Muscle of back (tissue), 11 donors: Measurements from ENCODE around the gene SIRT5. TPM values are rescaled to one million over a fixed set of nuclear protein-coding genes. Genes with fewer than 3 reads are reported as not detected.

Experiments
- DNase-seq, 3 donors: peaks; one replicate each; pipeline versions ENCODE4 v3.0.0 to v3.0.0-alpha.2; 2013
- polyA plus RNA-seq, 10 donors: library from polyadenylated mRNA; unstranded; fragments of 120-200 nt; gene quantifications; one replicate each; pipeline ENCODE4 v1.2.1, GENCODE V29; 2013; ENCODE audit not compliant: insufficient read length in 10 of 10

Gene SIRT5
- polyA plus RNA-seq, 10 donors = 6.9 to 13.0 (median 9.7) TPM

GRCh38 chr6:13550656-13551055 lies 23.7 kb upstream of the SIRT5 start:
- no peak for DNase-seq

GRCh38 chr6:13553646-13554045 lies 20.8 kb upstream of the SIRT5 start:
- DNase-seq = no peak

DNA sequence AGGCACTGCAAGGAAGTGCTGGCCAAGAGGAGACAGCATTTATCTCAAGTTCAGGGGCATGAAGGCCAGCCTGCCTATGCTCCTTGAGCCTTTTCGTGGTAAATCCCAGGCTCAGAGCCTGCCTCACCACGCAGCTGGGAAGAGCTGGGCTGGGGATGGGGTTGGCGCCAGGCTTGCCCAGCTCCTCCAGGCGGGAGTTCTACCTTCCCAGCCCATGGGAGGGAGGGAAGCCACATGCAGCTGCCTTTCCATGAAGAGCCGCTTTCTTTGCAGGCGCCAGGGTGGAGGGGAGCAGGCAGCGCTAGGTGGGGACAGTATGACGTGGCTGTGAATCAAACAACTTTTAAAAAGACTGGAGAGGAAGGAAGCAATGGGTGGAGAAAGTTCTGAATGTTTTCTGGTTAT lies 19.5 kb upstream of the SIRT5 start:
- peak; percentile 9 to 22 (median 11) for DNase-seq

DNA sequence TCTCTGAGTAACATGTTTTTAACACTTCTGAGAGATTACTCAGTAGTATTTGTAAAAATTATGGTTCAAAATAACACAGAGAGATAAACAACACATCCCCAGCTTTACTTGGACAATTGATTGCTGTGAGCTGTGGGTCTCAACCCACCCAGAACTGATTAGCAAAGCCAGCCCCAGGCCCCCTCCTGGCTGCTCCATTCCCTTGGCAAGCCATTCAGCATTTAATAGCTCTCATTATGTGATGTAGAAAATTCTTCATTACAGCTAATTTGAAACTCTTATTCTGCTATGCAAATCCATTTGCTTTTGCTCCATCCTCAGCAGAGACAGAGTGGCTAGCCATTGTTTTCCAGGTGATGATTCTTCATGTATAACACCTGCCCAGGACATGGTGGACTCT lies 16.6 kb upstream of the SIRT5 start:
- DNase-seq = no peak

DNA sequence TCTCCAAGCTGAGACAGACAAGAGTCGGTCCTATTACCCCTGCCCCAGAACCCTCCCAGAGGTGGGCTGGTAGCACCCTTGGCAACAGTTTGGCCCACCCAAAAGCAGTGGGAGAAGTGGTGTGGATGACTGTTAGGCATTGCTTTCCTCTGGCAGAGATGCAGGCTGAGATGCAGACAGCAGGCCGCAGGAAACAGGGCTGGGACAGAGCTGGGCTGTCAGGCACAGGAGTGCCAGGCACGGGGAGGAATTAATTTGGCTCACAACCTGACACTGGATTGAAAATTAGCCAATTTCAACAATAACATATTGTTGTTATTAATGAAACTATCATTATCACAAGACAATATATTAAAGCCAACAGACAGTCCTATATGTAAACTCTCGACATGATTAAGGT lies 15.7 kb upstream of the SIRT5 start:
- DNase-seq = no peak

DNA sequence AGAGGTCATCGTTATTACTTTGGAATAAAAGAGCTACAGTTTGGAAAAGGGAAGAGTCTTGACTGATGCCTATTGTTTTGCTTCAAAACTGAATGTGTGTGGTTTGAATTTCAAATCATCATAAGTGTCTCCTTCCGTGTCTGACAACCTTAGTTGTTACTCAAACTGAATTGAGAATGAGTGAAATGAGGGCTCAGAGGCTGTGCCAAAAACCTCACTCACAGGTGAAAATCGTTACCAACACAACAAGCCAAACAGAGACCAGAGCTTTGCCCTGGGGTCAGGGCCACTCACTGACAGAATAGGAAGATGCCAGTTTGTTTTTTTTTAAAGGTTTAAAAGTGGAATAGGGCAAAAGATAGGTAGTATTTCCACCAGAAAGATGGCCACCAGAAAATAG lies 15.2 kb upstream of the SIRT5 start:
- DNase-seq = no peak

GRCh38 chr6:13559968-13560650 lies 14.3 kb upstream of the SIRT5 start:
- DNase-seq = no peak

DNA sequence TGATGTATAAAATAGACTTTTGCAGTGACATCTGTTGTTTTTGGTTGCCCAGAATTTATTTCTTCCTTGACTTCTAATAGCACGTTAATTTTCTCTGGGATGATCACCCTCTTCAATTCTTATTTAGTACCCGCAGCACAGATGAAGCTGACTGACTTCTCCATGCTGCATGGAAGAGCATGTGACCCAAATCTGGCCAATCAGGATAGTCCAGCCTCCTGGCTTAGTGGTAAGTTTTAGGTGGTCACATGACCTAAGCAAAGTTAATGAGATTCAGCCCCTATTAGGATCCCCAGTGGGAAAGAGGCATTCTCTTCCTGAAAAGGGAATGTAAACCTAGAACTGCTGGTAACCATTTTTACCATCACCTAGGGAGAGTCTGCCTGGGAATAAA lies 13.8 kb upstream of the SIRT5 start:
- no peak for DNase-seq

- no peak for DNase-seq
These were observed 12.7 kb upstream of the SIRT5 start for GRCh38 chr6:13561624-13562267.

DNA sequence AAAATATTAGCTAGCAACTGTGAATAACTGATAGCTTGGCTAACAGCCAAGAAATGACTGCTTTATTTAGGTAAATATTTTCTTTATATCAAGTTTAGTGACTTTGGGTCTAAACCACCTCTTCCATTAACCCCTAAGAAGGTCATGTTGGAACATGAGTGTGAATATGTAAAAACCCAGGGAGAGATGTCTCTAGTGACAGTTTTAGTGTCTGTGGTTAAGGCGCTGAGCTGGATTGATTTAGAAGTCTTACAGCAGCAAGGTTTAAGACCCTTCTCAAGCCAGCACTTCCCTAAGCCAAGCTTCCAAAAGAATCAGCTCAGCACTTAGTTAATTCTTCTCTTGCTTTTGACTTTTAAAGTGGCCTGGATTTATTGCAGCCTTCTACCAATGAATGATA lies 11.4 kb upstream of the SIRT5 start:
- no peak for DNase-seq

DNA sequence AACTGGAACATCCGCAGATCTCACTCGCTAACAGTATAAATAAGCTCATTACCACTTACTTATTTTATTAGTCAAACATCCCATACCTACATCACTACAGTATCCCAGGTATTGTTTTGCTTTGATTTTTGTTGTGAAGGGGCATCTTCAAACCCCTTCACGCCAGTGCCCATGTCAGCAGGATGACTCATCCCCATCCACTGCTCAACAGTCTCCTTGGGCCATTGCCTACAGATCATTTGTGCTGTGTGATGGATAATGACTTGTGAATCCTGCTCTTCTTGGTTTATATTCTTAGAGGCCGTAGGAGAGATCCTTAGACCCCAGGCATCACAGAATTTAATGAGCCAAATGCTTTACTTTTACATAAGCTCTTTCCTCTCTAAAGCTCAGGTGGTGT lies 8.5 kb upstream of the SIRT5 start:
- no peak for DNase-seq

DNA sequence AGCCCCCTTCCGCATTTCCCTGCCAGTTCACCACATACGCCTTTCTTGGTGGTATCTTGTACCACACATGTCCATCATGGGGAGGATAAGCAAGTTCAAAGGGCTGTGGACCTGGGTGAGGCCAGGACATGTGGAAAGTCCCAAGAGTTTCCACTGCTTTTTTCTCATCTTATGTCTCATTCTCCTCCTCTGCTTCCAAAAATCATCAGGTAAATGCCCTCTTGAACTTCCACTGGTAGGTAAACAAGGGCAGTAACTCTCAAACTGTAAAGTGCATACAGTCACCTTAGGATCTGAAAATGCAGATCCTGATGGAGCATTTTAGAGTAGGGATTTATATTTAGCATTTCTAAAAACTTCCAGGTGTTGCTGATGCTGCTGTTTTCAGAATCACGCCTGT lies 7.9 kb upstream of the SIRT5 start:
- DNase-seq = no peak

DNA sequence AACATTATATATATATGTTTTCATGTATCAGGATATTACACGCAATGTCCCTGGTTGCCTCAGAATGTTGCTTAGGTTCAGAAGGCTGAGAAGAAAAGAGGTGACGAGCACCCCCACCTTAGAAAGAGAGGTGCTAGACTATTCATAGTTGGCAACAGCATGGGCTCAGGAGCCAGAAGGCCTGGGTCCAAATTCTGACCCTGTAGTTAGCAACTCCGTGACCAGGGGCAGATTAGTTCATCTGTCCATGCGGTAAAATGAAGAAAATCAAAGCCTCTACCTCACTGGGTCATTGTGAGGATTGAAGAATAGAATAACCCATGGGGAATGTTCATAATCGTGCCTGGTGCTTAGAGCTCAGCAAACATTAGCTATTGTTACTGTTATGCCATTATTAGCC lies 5.4 kb upstream of the SIRT5 start:
- DNase-seq = no peak

DNA sequence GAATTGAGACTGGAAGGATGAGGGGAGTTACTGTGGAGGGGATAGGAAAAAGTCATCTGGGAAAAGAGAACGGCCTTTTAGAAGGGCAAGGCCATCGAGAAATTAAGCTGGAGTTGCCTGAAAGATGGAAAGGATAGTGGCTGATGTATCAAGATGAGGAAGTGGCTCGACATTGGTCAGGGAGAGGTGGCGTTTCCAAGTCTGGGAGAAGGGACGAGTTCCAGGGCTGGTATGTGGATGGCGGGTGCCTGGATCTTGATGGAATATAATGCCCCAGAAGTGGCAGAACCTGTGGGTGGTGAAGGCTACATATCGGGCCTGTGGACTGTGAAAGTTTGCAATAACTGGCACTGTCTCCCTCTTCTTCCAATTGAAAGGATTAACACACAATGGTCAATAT lies 2.2 kb upstream of the SIRT5 start:
- DNase-seq = no peak

- DNase-seq = peak in 1 of 3 donors; percentile 8
These were observed 1.3 kb upstream of the SIRT5 start for GRCh38 chr6:13572951-13573654.

DNA sequence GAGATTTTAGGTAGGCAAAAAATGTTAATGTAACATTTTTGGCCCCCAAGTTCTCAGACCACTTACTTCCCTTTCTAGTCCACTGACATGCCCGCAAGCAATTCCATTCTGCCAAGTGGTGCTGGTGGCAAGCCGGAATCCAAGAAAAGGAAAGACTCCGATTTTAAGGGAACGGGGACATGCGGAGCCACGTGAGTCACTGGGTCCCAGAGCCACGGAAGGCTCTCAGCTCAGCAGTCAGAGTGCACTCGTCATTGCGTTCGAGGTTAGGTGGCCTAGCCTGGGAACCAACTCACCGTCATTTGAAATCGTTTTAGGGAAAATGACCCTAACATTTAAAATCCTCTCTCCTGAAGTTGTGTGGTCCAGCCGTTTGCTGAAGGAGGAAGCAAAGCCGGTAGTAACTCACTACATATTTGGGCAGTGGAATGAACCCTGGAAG lies 711 bp upstream of the SIRT5 start:
- peak in 2 of 3 donors; percentile 23 to 53 for DNase-seq

DNA sequence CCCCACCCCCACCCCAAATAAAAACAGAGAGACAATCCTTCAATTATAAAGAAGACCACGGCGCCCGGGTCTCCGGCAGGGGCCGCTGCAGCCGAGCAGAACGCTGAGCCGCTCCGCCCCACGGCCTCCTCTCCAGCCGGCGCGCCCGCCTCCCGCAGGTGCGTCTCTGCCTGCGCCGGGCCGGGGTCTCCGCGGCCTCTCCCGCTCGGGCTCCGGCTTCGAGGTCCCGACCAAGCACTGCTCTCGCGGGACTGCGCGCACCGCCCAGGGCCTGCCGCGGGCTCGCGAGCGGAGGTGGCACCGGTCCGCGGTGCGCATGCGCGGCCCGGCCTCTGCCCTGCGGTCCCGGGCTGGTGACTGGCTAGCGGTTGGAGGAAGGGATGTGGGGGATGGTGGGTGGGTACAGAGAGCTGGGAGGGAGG lies 241 bp upstream of the SIRT5 start:
- peak; percentile 92 to 98 (median 93) for DNase-seq

DNA sequence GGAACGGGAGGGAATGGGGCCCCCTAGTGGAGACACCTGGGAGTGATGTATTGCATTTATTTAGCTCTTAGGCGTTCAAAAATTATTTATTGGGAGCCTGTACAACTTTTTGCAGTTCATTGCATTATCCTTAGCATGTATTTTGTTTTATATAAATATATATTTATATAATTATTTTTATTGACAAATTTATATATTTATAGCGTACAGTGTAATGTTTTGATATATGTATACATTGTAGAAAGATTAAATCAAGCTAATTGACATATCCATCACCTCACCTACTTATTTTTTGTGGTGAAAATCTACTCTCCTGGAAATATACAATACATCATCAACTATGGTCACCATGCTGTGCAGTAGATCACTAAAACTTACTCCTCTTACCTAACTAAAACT lies 975 bp downstream of the SIRT5 start:
- no peak for DNase-seq

DNA sequence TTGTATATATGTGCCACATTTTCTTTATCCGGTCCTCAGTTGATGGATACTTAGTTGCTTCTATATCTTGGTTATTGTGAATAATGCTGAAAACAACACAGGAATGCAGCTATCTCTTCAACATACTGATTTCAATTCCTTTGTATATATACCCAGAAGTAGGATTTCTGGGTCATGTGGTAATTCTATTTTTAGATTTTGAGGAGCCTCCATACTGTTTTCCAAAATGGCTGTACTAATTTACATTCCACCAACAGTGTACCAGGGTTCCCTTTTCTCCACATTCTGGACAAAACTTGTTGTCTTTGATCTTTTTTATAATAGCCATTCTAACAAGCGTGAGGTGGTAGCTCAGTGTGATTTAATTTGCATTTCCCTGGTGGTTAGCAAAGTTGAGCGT lies 1.6 kb downstream of the SIRT5 start:
- DNase-seq = no peak

DNA sequence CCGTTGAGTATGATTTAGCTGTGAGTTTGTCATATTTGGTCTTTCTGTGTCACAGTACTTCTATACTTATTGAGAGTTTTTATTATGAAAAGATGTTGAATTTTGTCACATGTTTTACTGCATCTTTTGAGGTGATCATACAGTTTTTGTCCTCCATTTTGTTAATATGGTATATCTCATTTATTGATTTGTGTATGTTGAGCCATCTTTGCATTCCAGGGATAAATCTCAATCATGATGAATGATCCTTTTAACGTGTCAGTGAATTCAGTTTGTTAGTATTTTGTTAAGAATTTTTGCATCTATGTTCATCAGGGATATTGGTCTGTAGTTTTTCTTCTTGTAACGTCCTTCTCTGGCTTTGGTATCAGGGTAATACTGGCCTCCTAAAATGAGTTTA lies 3.5 kb downstream of the SIRT5 start:
- DNase-seq = no peak

GRCh38 chr6:13579911-13580310 lies 5.5 kb downstream of the SIRT5 start:
- no peak for DNase-seq

GRCh38 chr6:13581700-13582229 lies 7.4 kb downstream of the SIRT5 start:
- no peak for DNase-seq
